Mesendoderm (in vitro differentiated cells): ENCODE data around the gene PDE4D.
"Not testable (repeated sequence)": the region's sequence is repeated elsewhere in the genome, so short reads cannot be mapped to it uniquely, and the experiment has no call there.

Experiments
- DNase-seq: peaks from one replicate; pipeline ENCODE4 v3.0.0; 2013
- H2AK5ac ChIP-seq: 2 replicates; pipeline ENCODE4 v1.6.1; 2013; ENCODE audit warnings: low read length, inconsistent platforms
- H2BK120ac ChIP-seq: 2 replicates; pipeline ENCODE4 v1.6.1; 2013; ENCODE audit warnings: low read depth, mild to moderate bottlenecking, low read length, moderate library complexity, mixed read lengths
- H2BK15ac ChIP-seq: replicated peaks from 2 replicates; pipeline ENCODE4 v1.6.1; 2013; ENCODE audit warnings: low read depth, mild to moderate bottlenecking, moderate library complexity
- H2BK5ac ChIP-seq: 2 replicates; pipeline ENCODE4 v1.6.1; 2013; ENCODE audit warnings: low read length, inconsistent platforms
- H3K18ac ChIP-seq: 2 replicates; pipeline ENCODE4 v1.6.1; 2013; ENCODE audit warnings: mild to moderate bottlenecking, low read length, mixed read lengths
- H3K23ac ChIP-seq: one replicate; pipeline ENCODE4 v1.6.1; 2013; ENCODE audit warnings: low read length
- H3K27ac ChIP-seq: 2 replicates; pipeline ENCODE4 v1.5.1; 2013; ENCODE audit warnings: low read depth, mild to moderate bottlenecking, inconsistent platforms, low read length, moderate library complexity
- H3K27me3 ChIP-seq: 2 replicates; pipeline ENCODE4 v1.6.1; 2013; ENCODE audit warnings: low read length, control low read depth, mild to moderate bottlenecking, inconsistent platforms; ENCODE audit not compliant: insufficient read depth, poor library complexity
- H3K36me3 ChIP-seq: 2 replicates; pipeline ENCODE4 v1.6.1; 2013; ENCODE audit warnings: low read length, inconsistent platforms; ENCODE audit not compliant: control insufficient read depth, insufficient read depth
- H3K4ac ChIP-seq: one replicate; pipeline ENCODE4 v1.6.1; 2013; ENCODE audit warnings: low read depth, mild to moderate bottlenecking, low read length, moderate library complexity
- H3K4me1 ChIP-seq: 2 replicates; pipeline ENCODE4 v1.6.1; 2013; ENCODE audit warnings: low read depth, low read length, inconsistent platforms; ENCODE audit not compliant: control insufficient read depth
- H3K4me2 ChIP-seq: 2 replicates; pipeline ENCODE4 v1.6.1; 2013; ENCODE audit warnings: low read length
- H3K4me3 ChIP-seq: 2 replicates; pipeline ENCODE4 v1.5.1; 2013; ENCODE audit warnings: mild to moderate bottlenecking, low read length
- H3K56ac ChIP-seq: one replicate; pipeline ENCODE4 v1.6.1; 2013; ENCODE audit warnings: low read length
- H3K79me1 ChIP-seq: 2 replicates; pipeline ENCODE4 v1.6.1; 2013; ENCODE audit warnings: low read length, inconsistent platforms
- H3K79me2 ChIP-seq: 2 replicates; pipeline ENCODE4 v1.6.1; 2013; ENCODE audit warnings: mild to moderate bottlenecking, low read length; ENCODE audit not compliant: control insufficient read depth, insufficient read depth
- H3K9ac ChIP-seq: 2 replicates; pipeline ENCODE4 v1.6.1; 2013; ENCODE audit warnings: low read length, inconsistent platforms
- H4K5ac ChIP-seq: one replicate; pipeline ENCODE4 v1.6.1; 2013; ENCODE audit warnings: low read length
- H4K8ac ChIP-seq: one replicate; pipeline ENCODE4 v1.6.1; 2013; ENCODE audit warnings: low read depth, mild to moderate bottlenecking, control low read depth, low read length, moderate library complexity
- WGBS: extraction: QIAGEN DNeasy Blood & Tissue Kit; methylation state at CpG from one replicate; pipeline ENCODE4 v1.1.7; 2013; ENCODE audit warnings: low lambda C conversion rate, missing lambda C conversion rate; ENCODE audit not compliant: insufficient coverage; ENCODE audit errors: extremely low coverage; 5-methylcytosine and 5-hydroxymethylcytosine counted together

PDE4D gene

DNA sequence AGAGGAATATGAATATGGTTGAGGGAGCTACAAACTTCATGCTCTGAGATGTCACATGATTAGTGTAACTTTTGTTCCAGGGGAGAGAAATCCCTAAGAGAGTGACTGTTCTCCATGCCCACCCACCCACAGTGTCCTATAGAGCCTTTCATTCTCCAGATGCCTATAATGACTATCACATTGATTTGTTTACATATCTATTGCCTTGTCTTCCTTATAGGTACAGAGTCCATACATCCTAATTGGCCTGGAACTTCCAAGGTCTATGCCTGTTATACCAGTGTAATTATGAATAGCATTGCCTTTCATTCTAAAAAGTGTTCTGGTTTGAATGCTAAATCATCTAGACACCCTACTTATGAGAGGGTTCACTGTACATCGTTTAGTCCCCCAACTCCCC lies 835.3 kb downstream of the PDE4D start:
- Histone ChIP-seq H3K4me2 (no peak overlapping the region), H3K4me1 (no peaks in the 10 kb centered on the region), H3K4ac (no peak overlapping the region), H3K27me3 (no peaks in the 10 kb centered on the region), H3K79me2 (no peaks in the 10 kb centered on the region), H3K56ac (no peak overlapping the region), H4K5ac (no peak overlapping the region), H3K36me3 (no peaks in the 10 kb centered on the region), H2BK120ac (no peak overlapping the region), H3K4me3 (no peak overlapping the region), H3K9ac (no peak overlapping the region), H3K18ac (no peak overlapping the region), H3K79me1 (no peaks in the 10 kb centered on the region), H2BK15ac (no peak overlapping the region), H4K8ac (no peak overlapping the region), H3K23ac (no peak overlapping the region), H3K27ac (no peak overlapping the region), H2AK5ac (no peak overlapping the region), H2BK5ac (no peak overlapping the region)
- no peak for DNase-seq
- no CpG with 5 or more reads among the region's 1 CpG for WGBS

DNA sequence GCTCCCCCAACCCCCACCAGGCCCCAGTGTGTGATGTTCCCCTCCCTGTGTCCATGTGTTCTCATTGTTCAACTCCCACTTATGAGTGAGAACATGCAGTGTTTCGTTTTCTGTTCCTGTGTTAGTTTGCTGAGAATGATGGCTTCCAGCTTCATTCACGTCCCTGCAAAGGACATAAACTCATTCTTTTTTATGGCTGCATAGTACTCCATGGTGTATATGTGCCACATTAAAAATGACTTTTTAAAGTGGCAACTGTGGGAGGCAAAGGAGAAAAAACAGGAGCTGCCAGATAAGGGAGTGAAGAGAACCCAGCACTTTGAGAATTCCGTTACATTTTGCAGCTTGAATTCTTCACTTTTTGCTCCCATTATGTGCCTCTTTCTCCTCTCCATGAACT lies 836.9 kb downstream of the PDE4D start:
- WGBS = no CpG with 5 or more reads among the region's 3 CpGs
- not testable (repeated sequence) for DNase-seq, H3K18ac ChIP-seq, H3K4me2 ChIP-seq, H3K4ac ChIP-seq, H3K79me2 ChIP-seq, H3K4me1 ChIP-seq, H2BK5ac ChIP-seq, H3K9ac ChIP-seq, H3K79me1 ChIP-seq, H4K5ac ChIP-seq, H3K23ac ChIP-seq, H2AK5ac ChIP-seq, H3K27ac ChIP-seq, H4K8ac ChIP-seq, H3K56ac ChIP-seq, H2BK15ac ChIP-seq, H3K36me3 ChIP-seq, H3K4me3 ChIP-seq, H2BK120ac ChIP-seq, H3K27me3 ChIP-seq

DNA sequence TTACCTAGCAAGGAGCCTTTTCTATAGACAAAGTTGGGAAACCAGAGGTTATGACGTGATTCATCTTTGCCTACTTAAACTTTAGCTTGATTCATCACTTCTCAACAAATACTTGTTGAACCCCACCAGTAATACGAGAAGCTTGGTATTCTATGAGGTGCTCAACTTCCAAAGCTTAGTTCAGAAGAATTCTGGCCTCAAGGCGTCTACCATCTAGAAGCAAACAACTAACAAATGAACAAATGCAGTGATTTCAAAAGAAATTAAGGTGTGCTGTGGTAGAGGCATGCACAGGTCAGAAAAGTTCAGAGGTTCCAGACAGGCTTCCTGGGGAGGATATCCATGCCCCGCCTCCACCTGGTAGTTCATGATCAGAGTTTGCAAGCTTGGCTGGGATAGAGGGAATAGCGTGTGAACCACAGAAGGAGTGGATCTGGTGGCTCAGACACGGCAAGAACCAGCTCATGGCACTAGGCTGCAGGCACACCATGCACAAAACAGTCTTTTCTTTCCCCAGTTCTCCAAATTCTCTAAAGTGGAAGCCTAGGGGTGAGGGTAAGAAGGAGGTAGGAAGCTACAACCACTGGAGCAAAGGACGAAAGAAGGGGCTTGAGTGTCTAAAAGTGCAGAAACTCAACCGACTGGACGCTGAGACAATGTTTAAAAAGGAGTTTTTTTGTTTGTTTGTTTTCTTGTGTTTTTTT lies 837.6 kb downstream of the PDE4D start:
- no peak overlapping the region for H3K23ac ChIP-seq
- no peak overlapping the region for H3K4me2 ChIP-seq
- H3K27me3 ChIP-seq = no peaks in the 10 kb centered on the region
- no peaks in the 10 kb centered on the region for H3K36me3 ChIP-seq
- no peak overlapping the region for H3K18ac ChIP-seq
- H3K4ac ChIP-seq = no peak overlapping the region
- no peak overlapping the region for H4K5ac ChIP-seq
- H3K9ac ChIP-seq = no peak overlapping the region
- no CpG with 5 or more reads among the region's 9 CpGs for WGBS
- no peaks in the 10 kb centered on the region for H3K4me1 ChIP-seq
- H4K8ac ChIP-seq = no peak overlapping the region
- no peaks in the 10 kb centered on the region for H3K79me1 ChIP-seq
- no peak overlapping the region for H2AK5ac ChIP-seq
- no peak for DNase-seq
- H3K79me2 ChIP-seq = no peaks in the 10 kb centered on the region
- H3K56ac ChIP-seq = no peak overlapping the region
- no peak overlapping the region for H3K27ac ChIP-seq
- H2BK5ac ChIP-seq = no peak overlapping the region
- no peak overlapping the region for H2BK120ac ChIP-seq
- H2BK15ac ChIP-seq = no peak overlapping the region
- no peak overlapping the region for H3K4me3 ChIP-seq

- no peak overlapping the region for H4K5ac ChIP-seq
- H3K4me2 ChIP-seq = no peak overlapping the region
- no peak overlapping the region for H3K4ac ChIP-seq
- H3K9ac ChIP-seq = no peak overlapping the region
- WGBS = no CpG with 5 or more reads among the region's 3 CpGs
- H2BK5ac ChIP-seq = no peak overlapping the region
- H3K79me1 ChIP-seq = no peaks in the 10 kb centered on the region
- H3K36me3 ChIP-seq = no peaks in the 10 kb centered on the region
- no peaks in the 10 kb centered on the region for H3K4me1 ChIP-seq
- H2BK120ac ChIP-seq = no peak overlapping the region
- no peak overlapping the region for H3K27ac ChIP-seq
- no peak overlapping the region for H3K56ac ChIP-seq
- no peak overlapping the region for H3K4me3 ChIP-seq
- H3K79me2 ChIP-seq = no peaks in the 10 kb centered on the region
- H4K8ac ChIP-seq = no peak overlapping the region
- no peaks in the 10 kb centered on the region for H3K27me3 ChIP-seq
- H3K18ac ChIP-seq = no peak overlapping the region
- no peak overlapping the region for H2AK5ac ChIP-seq
- DNase-seq = no peak
- H2BK15ac ChIP-seq = no peak overlapping the region
- no peak overlapping the region for H3K23ac ChIP-seq
Measured at GRCh38 chr5:59054963-59055528, 838.5 kb downstream of the PDE4D start.

DNA sequence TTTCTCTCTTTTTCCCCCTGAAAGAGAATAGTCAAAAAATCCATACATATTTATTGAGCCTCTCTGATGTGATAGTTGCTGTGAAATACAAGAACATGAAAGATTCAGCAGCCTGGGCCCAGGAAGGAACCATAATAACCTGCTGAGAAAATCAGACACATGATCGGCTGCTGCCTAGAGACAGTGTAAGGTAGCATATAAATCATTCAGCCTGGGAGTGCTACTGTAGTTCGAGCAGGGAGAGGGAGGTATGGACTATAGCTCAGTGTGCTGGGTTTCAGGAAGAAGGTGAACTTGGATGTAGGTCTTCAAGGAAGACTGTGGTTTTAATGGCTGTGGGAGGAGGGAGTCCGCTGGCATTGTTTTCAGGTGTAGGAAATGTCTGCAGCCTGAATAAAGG lies 841.6 kb downstream of the PDE4D start:
- no peaks in the 10 kb centered on the region for H3K79me2 ChIP-seq
- no peak overlapping the region for H2BK15ac ChIP-seq
- H2AK5ac ChIP-seq = no peak overlapping the region
- no peak for DNase-seq
- no peak overlapping the region for H4K8ac ChIP-seq
- H4K5ac ChIP-seq = no peak overlapping the region
- no peak overlapping the region for H2BK120ac ChIP-seq
- H3K27ac ChIP-seq = no peak overlapping the region
- H3K4me3 ChIP-seq = no peak overlapping the region
- no peak overlapping the region for H3K56ac ChIP-seq
- no peak overlapping the region for H3K4ac ChIP-seq
- H3K9ac ChIP-seq = no peak overlapping the region
- no peak overlapping the region for H3K18ac ChIP-seq
- H3K36me3 ChIP-seq = no peaks in the 10 kb centered on the region
- no peaks in the 10 kb centered on the region for H3K79me1 ChIP-seq
- no peak overlapping the region for H3K23ac ChIP-seq
- no peaks in the 10 kb centered on the region for H3K4me1 ChIP-seq
- no peaks in the 10 kb centered on the region for H3K27me3 ChIP-seq
- H3K4me2 ChIP-seq = no peak overlapping the region
- H2BK5ac ChIP-seq = no peak overlapping the region
- WGBS = no CpG with 5 or more reads among the region's 3 CpGs

GRCh38 chr5:59049095-59049494 lies 844.4 kb downstream of the PDE4D start:
- Histone ChIP-seq H3K4me2 (no peak overlapping the region), H3K79me1 (no peaks in the 10 kb centered on the region), H3K4me1 (no peaks in the 10 kb centered on the region), H2BK15ac (no peak overlapping the region), H4K8ac (no peak overlapping the region), H3K36me3 (no peaks in the 10 kb centered on the region), H3K79me2 (no peaks in the 10 kb centered on the region), H2AK5ac (no peak overlapping the region), H3K4me3 (no peak overlapping the region), H3K27me3 (no peaks in the 10 kb centered on the region), H3K9ac (no peak overlapping the region), H3K18ac (no peak overlapping the region), H2BK120ac (no peak overlapping the region), H3K4ac (no peak overlapping the region), H3K56ac (no peak overlapping the region), H3K27ac (no peak overlapping the region), H2BK5ac (no peak overlapping the region), H4K5ac (no peak overlapping the region), H3K23ac (no peak overlapping the region)
- no peak for DNase-seq
- no CpG with 5 or more reads among the region's 2 CpGs for WGBS
